ENCODE results near the gene ZNF593.

DNA sequence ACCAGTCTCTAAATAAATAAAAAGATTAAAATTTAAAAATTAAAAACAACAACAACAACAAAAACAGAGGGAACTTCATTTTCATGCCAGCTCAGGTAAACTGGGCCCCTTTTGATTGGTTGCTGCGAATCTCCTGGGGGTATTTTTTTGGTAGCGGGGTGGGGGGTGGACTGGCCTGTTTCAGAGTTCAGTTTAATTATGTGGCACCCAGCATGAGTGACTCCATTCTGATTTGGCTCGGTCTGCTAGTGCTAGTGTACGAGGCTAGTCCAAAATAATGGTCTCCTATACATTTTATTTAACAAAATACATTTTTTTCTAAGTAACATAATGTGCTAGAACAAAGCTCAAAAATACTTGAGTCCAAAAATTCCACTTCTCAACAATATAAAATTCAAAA, 39.9 kb upstream of the ZNF593 start:
- TF ChIP-seq, protein P1, sequence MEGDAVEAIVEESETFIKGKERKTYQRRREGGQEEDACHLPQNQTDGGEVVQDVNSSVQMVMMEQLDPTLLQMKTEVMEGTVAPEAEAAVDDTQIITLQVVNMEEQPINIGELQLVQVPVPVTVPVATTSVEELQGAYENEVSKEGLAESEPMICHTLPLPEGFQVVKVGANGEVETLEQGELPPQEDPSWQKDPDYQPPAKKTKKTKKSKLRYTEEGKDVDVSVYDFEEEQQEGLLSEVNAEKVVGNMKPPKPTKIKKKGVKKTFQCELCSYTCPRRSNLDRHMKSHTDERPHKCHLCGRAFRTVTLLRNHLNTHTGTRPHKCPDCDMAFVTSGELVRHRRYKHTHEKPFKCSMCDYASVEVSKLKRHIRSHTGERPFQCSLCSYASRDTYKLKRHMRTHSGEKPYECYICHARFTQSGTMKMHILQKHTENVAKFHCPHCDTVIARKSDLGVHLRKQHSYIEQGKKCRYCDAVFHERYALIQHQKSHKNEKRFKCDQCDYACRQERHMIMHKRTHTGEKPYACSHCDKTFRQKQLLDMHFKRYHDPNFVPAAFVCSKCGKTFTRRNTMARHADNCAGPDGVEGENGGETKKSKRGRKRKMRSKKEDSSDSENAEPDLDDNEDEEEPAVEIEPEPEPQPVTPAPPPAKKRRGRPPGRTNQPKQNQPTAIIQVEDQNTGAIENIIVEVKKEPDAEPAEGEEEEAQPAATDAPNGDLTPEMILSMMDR (conservative IDR thresholded peaks at IDR 0.05 in 1 of 2, IDR thresholded peaks at IDR 0.05 in 1 of 2; ENCODE audit: extremely low read depth in 1 of 2, insufficient read depth in 1 of 2, low read depth in 1 of 2, low read length in 2 of 2) = no peak
- no peak for TF ChIP-seq EZH2 (IDR thresholded peaks at IDR 0.05; ENCODE audit: borderline replicate concordance, low read length)
